GM12878 (cell line): ENCODE measurements around the gene INHBB. TPM values are rescaled to one million over a fixed set of nuclear protein-coding genes. Genes with fewer than 3 reads are reported as not detected.

ENCODE experiments used
- ATAC-seq: fragments of 200-7000 bp; cut with Tn5 transposase; 3 replicates; pipeline ENCODE4 v1.9.1; 2020; ENCODE audit warnings: mild to moderate bottlenecking, moderate library complexity
- BruUV-seq: library from RNA; stranded (reverse); fragments of 400-500 nt; replicated peaks from 2 replicates; lab custom pipeline; 2021; lab: Mats Ljungman, UMichigan
- CTCF ChIA-PET: fragments of 300-600 bp; sonication (Branson Sonifier 250); formaldehyde crosslinking; extraction: SDS; loops from one replicate; lab custom pipeline; 2021; ENCODE audit warnings: inconsistent platforms; lab: Yijun Ruan, JAX
- POLR2A ChIA-PET: fragments of 350-600 bp; formaldehyde crosslinking; extraction: SDS; loops from one replicate; lab custom pipeline; 2021; ENCODE audit warnings: inconsistent platforms; lab: Charles Lee
- RAD21 ChIA-PET: fragments of 300-600 bp; sonication (Branson Sonifier 250); formaldehyde crosslinking; loops from one replicate; lab custom pipeline; 2023; ENCODE audit warnings: antibody characterized with exemption; ENCODE audit not compliant: unreplicated experiment; lab: Charles Lee
- SMC1A ChIA-PET: fragments of 300-600 bp; sonication (Branson Sonifier 250); formaldehyde crosslinking; loops from one replicate; lab custom pipeline; 2023; ENCODE audit not compliant: unreplicated experiment, uncharacterized antibody; lab: Charles Lee
- DNase-seq: peaks from one replicate; pipeline ENCODE4 v3.0.0-alpha.2; 2011; ENCODE audit warnings: low read depth, low spot score
- FAIRE-seq: peaks from 3 replicates; lab custom pipeline; 2011; peaks lifted over from hg19 to GRCh38; lab: Jason Lieb, UNC
- H2AFZ ChIP-seq: 2 replicates; pipeline ENCODE4 v1.6.0; 2011; ENCODE audit warnings: low read depth, low read length, control low read depth; ENCODE audit not compliant: control insufficient read depth
- H3K27ac ChIP-seq: 2 replicates; pipeline ENCODE4 v1.5.1; 2011; ENCODE audit warnings: control low read depth; ENCODE audit not compliant: control insufficient read depth, insufficient read depth
- H3K27me3 ChIP-seq, 2 experiments: replicated peaks in 1 of 2; 2 replicates each; pipeline versions ENCODE4 v1.6.0 to v1.6.1; 2011; ENCODE audit warnings: low read length in 1 of 2; ENCODE audit not compliant: control insufficient read depth in 2 of 2, insufficient read depth in 2 of 2
- H3K36me3 ChIP-seq, 2 experiments: 2 replicates each; pipeline ENCODE4 v1.5.1; 2011; ENCODE audit warnings: low read length in 1 of 2; ENCODE audit not compliant: control insufficient read depth in 2 of 2, insufficient read depth in 2 of 2
- H3K4me1 ChIP-seq: 2 replicates; pipeline ENCODE4 v1.6.1; 2011; ENCODE audit warnings: mild to moderate bottlenecking, low read length, moderate library complexity, mixed read lengths; ENCODE audit not compliant: control insufficient read depth, insufficient read depth
- H3K4me2 ChIP-seq: 2 replicates; pipeline ENCODE4 v1.6.0; 2011; ENCODE audit warnings: control low read depth; ENCODE audit not compliant: control insufficient read depth, insufficient read depth
- H3K4me3 ChIP-seq: fragments of 200-600 bp; sonication (generic); 2 replicates; pipeline ENCODE4 v1.5.1; 2016
- H3K79me2 ChIP-seq: 2 replicates; pipeline ENCODE4 v1.6.0; 2011; ENCODE audit warnings: low read length; ENCODE audit not compliant: control insufficient read depth, insufficient read depth
- H3K9ac ChIP-seq: 2 replicates; pipeline ENCODE4 v1.8.0; 2011; ENCODE audit warnings: low read length, control low read depth, mixed read lengths; ENCODE audit not compliant: control insufficient read depth, insufficient read depth
- H3K9me3 ChIP-seq: replicated peaks from 3 replicates; pipeline ENCODE4 v1.5.1; 2011; ENCODE audit warnings: mild to moderate bottlenecking, low read length; ENCODE audit not compliant: control insufficient read depth, insufficient read depth
- H4K20me1 ChIP-seq: 2 replicates; pipeline ENCODE4 v1.6.0; 2011; ENCODE audit not compliant: control insufficient read depth, insufficient read depth
- BMI1 ChIP-seq: fragments of 450-650 bp; IDR thresholded peaks from 2 replicates; pipeline ENCODE4 v1.6.1; 2016; ENCODE audit warnings: mild to moderate bottlenecking, moderate library complexity, borderline replicate concordance
- CBX3 ChIP-seq: fragments of 200-600 bp; sonication (generic); IDR thresholded peaks from 2 replicates; pipeline ENCODE4 v1.6.1; 2016; ENCODE audit warnings: low read depth, borderline replicate concordance
- CEBPZ ChIP-seq: fragments of 150-350 bp; IDR thresholded peaks from 2 replicates; pipeline ENCODE4 v1.6.1; 2016; ENCODE audit warnings: low read depth, low read length
- CREM ChIP-seq: IDR thresholded peaks from 2 replicates; pipeline ENCODE4 v1.6.1; 2014; ENCODE audit warnings: antibody characterized with exemption, low read depth
- DPF2 ChIP-seq: fragments of 450-650 bp; IDR thresholded peaks from 2 replicates; pipeline ENCODE4 v1.6.1; 2017; ENCODE audit warnings: mild to moderate bottlenecking
- E2F4 ChIP-seq: IDR thresholded peaks from 2 replicates; pipeline ENCODE4 v1.6.1; 2012; ENCODE audit warnings: low read depth, low read length, improper control_type of control experiment
- IKZF1 ChIP-seq: fragments of 450-650 bp; conservative IDR thresholded peaks from 2 replicates; pipeline ENCODE4 v1.6.1; 2017; ENCODE audit warnings: antibody characterized with exemption, mild to moderate bottlenecking
- RAD21 ChIP-seq: IDR thresholded peaks from 2 replicates; pipeline ENCODE4 v1.6.1; 2011; ENCODE audit warnings: mild to moderate bottlenecking, low read depth, low read length, moderate library complexity; ENCODE audit not compliant: insufficient read depth
- RELB ChIP-seq: fragments of 450-650 bp; IDR thresholded peaks from 2 replicates; pipeline ENCODE4 v1.6.1; 2017; ENCODE audit warnings: low read depth, mild to moderate bottlenecking, moderate library complexity
- SMC3 ChIP-seq: IDR thresholded peaks from 2 replicates; pipeline ENCODE4 v1.6.1; 2011; ENCODE audit warnings: low read length, improper control_type of control experiment, borderline replicate concordance
- SREBF2 ChIP-seq: IDR thresholded peaks from 2 replicates; pipeline ENCODE4 v1.6.1; 2012; ENCODE audit warnings: mild to moderate bottlenecking, low read length
- TBL1XR1 ChIP-seq: IDR thresholded peaks from 2 replicates; pipeline ENCODE4 v1.6.1; 2012; ENCODE audit warnings: low read depth, low read length, improper control_type of control experiment
- YY1 ChIP-seq: IDR thresholded peaks from 2 replicates; pipeline ENCODE4 v1.6.1; 2011; ENCODE audit warnings: low read depth, mild to moderate bottlenecking, low read length
- ZNF207 ChIP-seq: fragments of 450-650 bp; IDR thresholded peaks from 2 replicates; pipeline ENCODE4 v1.6.1; 2014; ENCODE audit warnings: antibody characterized with exemption, mild to moderate bottlenecking, borderline replicate concordance
- ZZZ3 ChIP-seq: IDR thresholded peaks from 2 replicates; pipeline ENCODE4 v1.6.1; 2011; ENCODE audit warnings: low read depth; ENCODE audit not compliant: control insufficient read depth, insufficient read length
- WGBS: methylation state at CpG from one replicate; pipeline ENCODE4 v1.1.6; 2016; ENCODE audit warnings: low lambda C conversion rate; ENCODE audit not compliant: insufficient replicate concordance, insufficient coverage; ENCODE audit errors: missing lambda C conversion rate; 5-methylcytosine and 5-hydroxymethylcytosine counted together
- in situ Hi-C: fragments of 300-500 bp; cut with MboI; formaldehyde crosslinking; loops from 9 replicates; pipeline ENCODE4 v1.14.3; 2018; ENCODE audit warnings: mixed read lengths
- intact Hi-C: fragments of 100-400 bp; cut with micrococcal nuclease; formaldehyde crosslinking; loops from one replicate; pipeline ENCODE4 v1.14.2; 2022; ENCODE audit not compliant: unreplicated experiment
- polyA plus RNA-seq, 11 experiments: library from polyadenylated mRNA; depleted of rRNA in 4 of 11; unstranded in 6 of 11; stranded (reverse) in 5 of 11; fragments of >200 nt; fragmentation: Nextera tagmentation in 4 of 11; fragmentation: Illumina TruSeq in 1 of 11; extraction: Ambion mirVana in 4 of 11; extraction: Trizol in 1 of 11; gene quantifications; 1 replicate in 1 of 11; 2 replicates in 10 of 11; pipeline versions ENCODE4 v1.2.1 to v1.2.3, GENCODE V29; 2011 to 2016; ENCODE audit warnings: inconsistent platforms in 2 of 11, missing spikeins in 2 of 11, low read depth in 1 of 11
- total RNA-seq, 4 experiments: library from RNA; depleted of rRNA in 3 of 4; stranded (reverse); fragments of >200 nt in 3 of 4; fragmentation: Illumina TruSeq in 1 of 4; extraction: Trizol in 1 of 4; gene quantifications; 2 replicates each; pipeline versions ENCODE4 v1.2.1 to v1.2.3, GENCODE V29; 2013 to 2021

The INHBB gene
- total and polyA plus RNA-seq, 10 of the 15 experiments (the other 5 are each of a cell fraction or from before 2014, with no cell fraction given), result 0.05 TPM; not detected in 9

- TF ChIP-seq CREM (no peak), SREBF2 (no peak)
These were observed 7.0 kb downstream of the INHBB start (continued) for GRCh38 chr2:120352696-120353590.

- intact Hi-C loops, result no loop called here
- POLR2A ChIA-PET, result no interaction called here
- in situ Hi-C loops, result no loop called here
These were observed 7.6 kb downstream of the INHBB start for GRCh38 chr2:120353591-120353898.

More at GRCh38 chr2:120353591-120353898, 7.6 kb downstream of the INHBB start:
- Histone ChIP-seq H3K4me3 (no peak overlapping the region), H3K36me3 (no peaks in the 10 kb centered on the region), H3K9ac (no peak overlapping the region), H3K27me3 (no peaks in the 10 kb centered on the region; a peak in 3 of 4 replicates), H3K79me2 (no peaks in the 10 kb centered on the region), H3K27ac (no peak overlapping the region), H4K20me1 (no peaks in the 10 kb centered on the region), H3K4me1 (no peaks in the 10 kb centered on the region), H2AFZ (no peak overlapping the region), H3K4me2 (no peak overlapping the region), H3K9me3 (no peaks in the 10 kb centered on the region)
- 35% methylated on average over 5 of the region's 5 CpGs for WGBS
- FAIRE-seq (no peak), ATAC-seq (no peak), DNase-seq (no peak)
- BruUV-seq, result no TSS peak
- no peak for TF ChIP-seq ZNF207
- no peak for TF ChIP-seq E2F4
- TF ChIP-seq SMC3, result no peak
- TF ChIP-seq YY1, result no peak
- no peak for TF ChIP-seq ZZZ3
- no peak for TF ChIP-seq RAD21
- TF ChIP-seq BMI1, result no peak
- TF ChIP-seq DPF2, result no peak
- no peak for TF ChIP-seq RELB
- no peak for TF ChIP-seq CEBPZ
- no peak for TF ChIP-seq TBL1XR1
- no peak for TF ChIP-seq IKZF1
- no peak for TF ChIP-seq CBX3
- ChIA-PET RAD21 (no interaction called here), CTCF (interaction anchor here (1.3 kb wide), 1 partner anchor 10 kb away, joined by 3 read pairs; no protein-coding TSS in a partner anchor), SMC1A (no interaction called here)
